ENCODE measurements around the gene DPP6.
"Not testable (repeated sequence)": the region's sequence is repeated elsewhere in the genome, so short reads cannot be mapped to it uniquely, and the experiment has no call there.

DNA sequence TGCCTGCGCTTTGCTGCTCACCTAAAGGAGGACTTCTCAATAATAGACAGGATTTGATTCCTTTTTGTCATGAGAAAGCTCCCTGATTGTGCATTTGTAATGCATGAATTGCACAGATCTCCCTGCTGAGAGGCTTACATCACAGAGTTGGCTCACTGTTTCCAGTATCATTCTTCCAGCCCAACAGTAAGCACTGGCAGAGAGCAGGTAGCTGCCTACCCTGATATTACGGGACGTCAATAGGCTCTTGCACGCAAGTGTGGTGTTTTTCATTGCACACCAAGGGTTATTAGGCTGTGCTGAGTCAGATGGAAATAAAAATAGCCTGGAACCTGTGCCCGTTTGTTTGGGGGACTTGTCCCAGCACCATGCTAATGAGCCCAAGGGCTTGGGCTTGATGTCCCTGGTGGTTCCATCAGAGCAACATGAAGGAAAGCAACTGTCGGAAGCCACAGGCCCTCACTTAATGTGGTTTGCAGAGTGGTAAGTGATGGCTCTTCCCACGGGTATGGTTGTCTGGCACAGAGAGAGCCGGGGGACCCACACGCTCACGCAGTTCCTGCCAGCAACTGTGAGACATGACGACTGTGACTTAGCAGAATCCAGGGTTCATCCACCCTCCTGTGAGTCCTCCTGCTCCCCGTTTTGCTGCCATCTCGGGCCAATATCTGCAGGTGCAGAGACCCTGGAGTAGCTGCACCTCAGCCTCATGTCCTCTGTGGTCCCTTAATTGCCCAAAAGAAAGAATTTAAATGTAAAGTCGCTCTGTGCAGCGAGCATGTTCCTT is 20.4 kb downstream of the DPP6 start:
- TF ChIP-seq POLR2AphosphoS5 (IDR thresholded peaks at IDR 0.05; ENCODE audit: low read depth); JUNB (IDR thresholded peaks at IDR 0.05; ENCODE audit: unreplicated experiment); EZH2phosphoT487 (IDR thresholded peaks at IDR 0.05; ENCODE audit: unreplicated experiment); CREB1 (CRISPR knock-in tag; IDR thresholded peaks at IDR 0.05; ENCODE audit: low read depth); EZH2 (IDR thresholded peaks at IDR 0.05; ENCODE audit: low read depth, unreplicated experiment); ZNF331 (CRISPR knock-in tag; IDR thresholded peaks at IDR 0.05; ENCODE audit: low read depth); ZNF114 (CRISPR knock-in tag; IDR thresholded peaks at IDR 0.05); NANOG (IDR thresholded peaks at IDR 0.05; ENCODE audit: borderline replicate concordance); STAT1 (IDR thresholded peaks at IDR 0.05; ENCODE audit: unreplicated experiment): not testable (repeated sequence)
- TF ChIP-seq, protein P1, sequence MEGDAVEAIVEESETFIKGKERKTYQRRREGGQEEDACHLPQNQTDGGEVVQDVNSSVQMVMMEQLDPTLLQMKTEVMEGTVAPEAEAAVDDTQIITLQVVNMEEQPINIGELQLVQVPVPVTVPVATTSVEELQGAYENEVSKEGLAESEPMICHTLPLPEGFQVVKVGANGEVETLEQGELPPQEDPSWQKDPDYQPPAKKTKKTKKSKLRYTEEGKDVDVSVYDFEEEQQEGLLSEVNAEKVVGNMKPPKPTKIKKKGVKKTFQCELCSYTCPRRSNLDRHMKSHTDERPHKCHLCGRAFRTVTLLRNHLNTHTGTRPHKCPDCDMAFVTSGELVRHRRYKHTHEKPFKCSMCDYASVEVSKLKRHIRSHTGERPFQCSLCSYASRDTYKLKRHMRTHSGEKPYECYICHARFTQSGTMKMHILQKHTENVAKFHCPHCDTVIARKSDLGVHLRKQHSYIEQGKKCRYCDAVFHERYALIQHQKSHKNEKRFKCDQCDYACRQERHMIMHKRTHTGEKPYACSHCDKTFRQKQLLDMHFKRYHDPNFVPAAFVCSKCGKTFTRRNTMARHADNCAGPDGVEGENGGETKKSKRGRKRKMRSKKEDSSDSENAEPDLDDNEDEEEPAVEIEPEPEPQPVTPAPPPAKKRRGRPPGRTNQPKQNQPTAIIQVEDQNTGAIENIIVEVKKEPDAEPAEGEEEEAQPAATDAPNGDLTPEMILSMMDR (conservative IDR thresholded peaks at IDR 0.05; ENCODE audit: low read depth in 2 of 2), result not testable (repeated sequence)
- TF ChIP-seq, protein P2, sequence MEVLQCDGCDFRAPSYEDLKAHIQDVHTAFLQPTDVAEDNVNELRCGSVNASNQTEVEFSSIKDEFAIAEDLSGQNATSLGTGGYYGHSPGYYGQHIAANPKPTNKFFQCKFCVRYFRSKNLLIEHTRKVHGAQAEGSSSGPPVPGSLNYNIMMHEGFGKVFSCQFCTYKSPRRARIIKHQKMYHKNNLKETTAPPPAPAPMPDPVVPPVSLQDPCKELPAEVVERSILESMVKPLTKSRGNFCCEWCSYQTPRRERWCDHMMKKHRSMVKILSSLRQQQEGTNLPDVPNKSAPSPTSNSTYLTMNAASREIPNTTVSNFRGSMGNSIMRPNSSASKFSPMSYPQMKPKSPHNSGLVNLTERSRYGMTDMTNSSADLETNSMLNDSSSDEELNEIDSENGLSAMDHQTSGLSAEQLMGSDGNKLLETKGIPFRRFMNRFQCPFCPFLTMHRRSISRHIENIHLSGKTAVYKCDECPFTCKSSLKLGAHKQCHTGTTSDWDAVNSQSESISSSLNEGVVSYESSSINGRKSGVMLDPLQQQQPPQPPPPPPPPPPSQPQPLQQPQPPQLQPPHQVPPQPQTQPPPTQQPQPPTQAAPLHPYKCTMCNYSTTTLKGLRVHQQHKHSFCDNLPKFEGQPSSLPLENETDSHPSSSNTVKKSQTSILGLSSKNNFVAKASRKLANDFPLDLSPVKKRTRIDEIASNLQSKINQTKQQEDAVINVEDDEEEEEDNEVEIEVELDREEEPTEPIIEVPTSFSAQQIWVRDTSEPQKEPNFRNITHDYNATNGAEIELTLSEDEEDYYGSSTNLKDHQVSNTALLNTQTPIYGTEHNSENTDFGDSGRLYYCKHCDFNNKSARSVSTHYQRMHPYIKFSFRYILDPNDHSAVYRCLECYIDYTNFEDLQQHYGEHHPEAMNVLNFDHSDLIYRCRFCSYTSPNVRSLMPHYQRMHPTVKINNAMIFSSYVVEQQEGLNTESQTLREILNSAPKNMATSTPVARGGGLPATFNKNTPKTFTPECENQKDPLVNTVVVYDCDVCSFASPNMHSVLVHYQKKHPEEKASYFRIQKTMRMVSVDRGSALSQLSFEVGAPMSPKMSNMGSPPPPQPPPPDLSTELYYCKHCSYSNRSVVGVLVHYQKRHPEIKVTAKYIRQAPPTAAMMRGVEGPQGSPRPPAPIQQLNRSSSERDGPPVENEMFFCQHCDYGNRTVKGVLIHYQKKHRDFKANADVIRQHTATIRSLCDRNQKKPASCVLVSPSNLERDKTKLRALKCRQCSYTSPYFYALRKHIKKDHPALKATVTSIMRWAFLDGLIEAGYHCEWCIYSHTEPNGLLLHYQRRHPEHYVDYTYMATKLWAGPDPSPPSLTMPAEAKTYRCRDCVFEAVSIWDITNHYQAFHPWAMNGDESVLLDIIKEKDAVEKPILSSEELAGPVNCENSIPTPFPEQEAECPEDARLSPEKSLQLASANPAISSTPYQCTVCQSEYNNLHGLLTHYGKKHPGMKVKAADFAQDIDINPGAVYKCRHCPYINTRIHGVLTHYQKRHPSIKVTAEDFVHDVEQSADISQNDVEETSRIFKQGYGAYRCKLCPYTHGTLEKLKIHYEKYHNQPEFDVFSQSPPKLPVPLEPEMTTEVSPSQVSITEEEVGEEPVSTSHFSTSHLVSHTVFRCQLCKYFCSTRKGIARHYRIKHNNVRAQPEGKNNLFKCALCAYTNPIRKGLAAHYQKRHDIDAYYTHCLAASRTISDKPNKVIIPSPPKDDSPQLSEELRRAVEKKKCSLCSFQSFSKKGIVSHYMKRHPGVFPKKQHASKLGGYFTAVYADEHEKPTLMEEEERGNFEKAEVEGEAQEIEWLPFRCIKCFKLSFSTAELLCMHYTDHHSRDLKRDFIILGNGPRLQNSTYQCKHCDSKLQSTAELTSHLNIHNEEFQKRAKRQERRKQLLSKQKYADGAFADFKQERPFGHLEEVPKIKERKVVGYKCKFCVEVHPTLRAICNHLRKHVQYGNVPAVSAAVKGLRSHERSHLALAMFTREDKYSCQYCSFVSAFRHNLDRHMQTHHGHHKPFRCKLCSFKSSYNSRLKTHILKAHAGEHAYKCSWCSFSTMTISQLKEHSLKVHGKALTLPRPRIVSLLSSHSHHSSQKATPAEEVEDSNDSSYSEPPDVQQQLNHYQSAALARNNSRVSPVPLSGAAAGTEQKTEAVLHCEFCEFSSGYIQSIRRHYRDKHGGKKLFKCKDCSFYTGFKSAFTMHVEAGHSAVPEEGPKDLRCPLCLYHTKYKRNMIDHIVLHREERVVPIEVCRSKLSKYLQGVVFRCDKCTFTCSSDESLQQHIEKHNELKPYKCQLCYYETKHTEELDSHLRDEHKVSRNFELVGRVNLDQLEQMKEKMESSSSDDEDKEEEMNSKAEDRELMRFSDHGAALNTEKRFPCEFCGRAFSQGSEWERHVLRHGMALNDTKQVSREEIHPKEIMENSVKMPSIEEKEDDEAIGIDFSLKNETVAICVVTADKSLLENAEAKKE (CRISPR knock-in tag; IDR thresholded peaks at IDR 0.05), result not testable (repeated sequence)
- TF ChIP-seq, protein P3, sequence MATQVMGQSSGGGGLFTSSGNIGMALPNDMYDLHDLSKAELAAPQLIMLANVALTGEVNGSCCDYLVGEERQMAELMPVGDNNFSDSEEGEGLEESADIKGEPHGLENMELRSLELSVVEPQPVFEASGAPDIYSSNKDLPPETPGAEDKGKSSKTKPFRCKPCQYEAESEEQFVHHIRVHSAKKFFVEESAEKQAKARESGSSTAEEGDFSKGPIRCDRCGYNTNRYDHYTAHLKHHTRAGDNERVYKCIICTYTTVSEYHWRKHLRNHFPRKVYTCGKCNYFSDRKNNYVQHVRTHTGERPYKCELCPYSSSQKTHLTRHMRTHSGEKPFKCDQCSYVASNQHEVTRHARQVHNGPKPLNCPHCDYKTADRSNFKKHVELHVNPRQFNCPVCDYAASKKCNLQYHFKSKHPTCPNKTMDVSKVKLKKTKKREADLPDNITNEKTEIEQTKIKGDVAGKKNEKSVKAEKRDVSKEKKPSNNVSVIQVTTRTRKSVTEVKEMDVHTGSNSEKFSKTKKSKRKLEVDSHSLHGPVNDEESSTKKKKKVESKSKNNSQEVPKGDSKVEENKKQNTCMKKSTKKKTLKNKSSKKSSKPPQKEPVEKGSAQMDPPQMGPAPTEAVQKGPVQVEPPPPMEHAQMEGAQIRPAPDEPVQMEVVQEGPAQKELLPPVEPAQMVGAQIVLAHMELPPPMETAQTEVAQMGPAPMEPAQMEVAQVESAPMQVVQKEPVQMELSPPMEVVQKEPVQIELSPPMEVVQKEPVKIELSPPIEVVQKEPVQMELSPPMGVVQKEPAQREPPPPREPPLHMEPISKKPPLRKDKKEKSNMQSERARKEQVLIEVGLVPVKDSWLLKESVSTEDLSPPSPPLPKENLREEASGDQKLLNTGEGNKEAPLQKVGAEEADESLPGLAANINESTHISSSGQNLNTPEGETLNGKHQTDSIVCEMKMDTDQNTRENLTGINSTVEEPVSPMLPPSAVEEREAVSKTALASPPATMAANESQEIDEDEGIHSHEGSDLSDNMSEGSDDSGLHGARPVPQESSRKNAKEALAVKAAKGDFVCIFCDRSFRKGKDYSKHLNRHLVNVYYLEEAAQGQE (IDR thresholded peaks at IDR 0.05; ENCODE audit: unreplicated experiment), result not testable (repeated sequence)
- TF ChIP-seq, protein P4, sequence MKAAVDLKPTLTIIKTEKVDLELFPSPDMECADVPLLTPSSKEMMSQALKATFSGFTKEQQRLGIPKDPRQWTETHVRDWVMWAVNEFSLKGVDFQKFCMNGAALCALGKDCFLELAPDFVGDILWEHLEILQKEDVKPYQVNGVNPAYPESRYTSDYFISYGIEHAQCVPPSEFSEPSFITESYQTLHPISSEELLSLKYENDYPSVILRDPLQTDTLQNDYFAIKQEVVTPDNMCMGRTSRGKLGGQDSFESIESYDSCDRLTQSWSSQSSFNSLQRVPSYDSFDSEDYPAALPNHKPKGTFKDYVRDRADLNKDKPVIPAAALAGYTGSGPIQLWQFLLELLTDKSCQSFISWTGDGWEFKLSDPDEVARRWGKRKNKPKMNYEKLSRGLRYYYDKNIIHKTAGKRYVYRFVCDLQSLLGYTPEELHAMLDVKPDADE (IDR thresholded peaks at IDR 0.05), result not testable (repeated sequence)
